ENCODE measurements around the gene RAB20. TPM values are rescaled to one million over a fixed set of nuclear protein-coding genes. Genes with fewer than 3 reads are reported as not detected.
A peak's percentile ranks its signal among the peaks of the same experiment; 100 is the strongest.
"Not testable (repeated sequence)": the region's sequence is repeated elsewhere in the genome, so short reads cannot be mapped to it uniquely, and the experiment has no call there.

The RAB20 gene, protein sequence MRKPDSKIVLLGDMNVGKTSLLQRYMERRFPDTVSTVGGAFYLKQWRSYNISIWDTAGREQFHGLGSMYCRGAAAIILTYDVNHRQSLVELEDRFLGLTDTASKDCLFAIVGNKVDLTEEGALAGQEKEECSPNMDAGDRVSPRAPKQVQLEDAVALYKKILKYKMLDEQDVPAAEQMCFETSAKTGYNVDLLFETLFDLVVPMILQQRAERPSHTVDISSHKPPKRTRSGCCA
- 10 to 100 TPM in 1 of 8 experiments, 1 to 10 TPM in 5, under 1 TPM in 2; 0.58 to 11.8 (median 2.6) TPM for total RNA-seq

GRCh38 chr13:110561344-110562035 lies at the start of gene RAB20:
RAB20 (minus strand) TSS chr13:110561722; CDS start chr13:110561519, 203 bp downstream.
- peak; percentile 72 to 90 (median 84) for ATAC-seq (replicated peaks in 6 of 8)
- WGBS, 10 experiments = 0% methylated on average over 1 to 5 of the region's 79 CpGs; no CpG with 5 or more reads in 8 of the 10 experiments
- H3K4me1 ChIP-seq (replicated peaks in 1 of 2) = peaks cover 0 to 16% of the 10 kb centered on the region in 2 donors
- in situ Hi-C loops (cut with MboI; ENCODE audit: low pct_unique_long_range_greater_than_20kb in 2 of 9, low sequenced_read_pairs in 9 of 9, unreplicated experiment in 9 of 9) = no loop called here
- H3K4me3 ChIP-seq = peak within 1 kb of the TSS; percentile 48 to 53 (median 52)
- H3K27ac ChIP-seq = no peak within 1 kb of the TSS

DNA sequence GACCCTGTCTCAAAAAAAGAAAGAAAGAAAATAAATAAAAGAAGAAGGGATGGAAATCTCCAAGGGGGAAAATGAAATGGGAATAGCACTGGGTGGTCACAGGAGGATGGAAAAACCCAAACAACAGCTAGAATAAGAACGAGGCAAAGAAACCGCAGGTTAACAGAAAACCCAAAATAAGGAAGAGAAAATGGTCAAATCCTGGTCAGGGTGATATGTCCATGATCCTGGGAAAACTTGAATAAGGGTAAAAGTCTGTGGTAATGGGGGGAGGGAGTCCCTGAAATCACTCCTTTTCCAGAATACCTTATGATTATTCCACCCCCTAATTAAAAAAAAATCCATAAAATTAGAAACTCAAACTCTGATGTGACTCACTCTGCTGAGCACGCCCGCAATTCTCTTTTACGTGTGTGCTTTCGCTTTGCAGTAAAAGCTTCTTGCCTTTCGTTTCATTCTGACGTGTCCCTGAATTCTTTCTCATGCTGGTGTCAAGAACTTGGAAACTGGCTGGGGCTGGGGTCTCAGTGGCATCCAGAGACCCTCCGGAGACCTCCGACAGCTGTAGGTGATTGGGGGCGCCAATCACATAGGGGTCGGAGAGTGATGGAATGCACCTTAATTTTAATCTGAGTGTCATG lies 49.6 kb upstream of the RAB20 start:
- in situ Hi-C loops (cut with MboI; ENCODE audit: low pct_unique_long_range_greater_than_20kb in 2 of 9, low sequenced_read_pairs in 9 of 9, unreplicated experiment in 9 of 9) = no loop called here
- H3K4me3 ChIP-seq = no peak overlapping the region
- WGBS, 10 experiments = 23 to 94% (median 80%) methylated on average over 2 to 12 of the region's 12 CpGs; no CpG with 5 or more reads in 1 of the 10 experiments
- peaks cover 8 to 12% of the 10 kb centered on the region in 2 donors for H3K4me1 ChIP-seq (replicated peaks in 1 of 2)
- peak in 2 of 8 experiments; percentile 10 to 12 for ATAC-seq (replicated peaks in 6 of 8)
- H3K27ac ChIP-seq = no peak overlapping the region

DNA sequence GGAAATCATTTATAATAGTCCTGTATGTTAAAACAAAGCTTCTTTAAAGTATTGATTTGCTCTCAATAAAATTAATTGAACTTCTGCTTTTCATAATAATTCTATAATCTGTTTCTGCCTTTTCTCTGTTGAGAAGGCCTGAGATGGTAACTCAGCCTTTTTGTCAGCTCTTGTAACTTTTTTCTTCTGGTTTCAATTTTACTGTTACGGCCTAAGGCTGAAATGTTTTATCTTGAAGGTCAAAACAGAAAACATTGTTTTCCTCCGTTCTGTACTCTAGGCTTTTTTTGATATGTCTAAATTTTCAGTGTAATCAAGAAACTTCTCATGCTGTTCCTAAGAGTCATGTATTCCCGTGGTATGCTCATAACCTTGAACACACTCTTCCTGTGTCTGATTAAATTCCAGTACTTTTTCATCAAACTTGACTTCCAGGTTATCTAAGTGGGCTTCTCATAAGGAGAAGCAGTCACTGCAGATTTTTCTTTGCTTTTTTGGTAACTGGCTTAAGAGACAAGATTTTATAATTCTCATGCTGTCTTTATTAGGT lies 46.2 kb upstream of the RAB20 start:
- H3K27ac ChIP-seq = no peak overlapping the region
- ATAC-seq (replicated peaks in 6 of 8) = no peak
- 45 to 94% (median 77%) methylated on average over 2 to 3 of the region's 3 CpGs for WGBS, 10 experiments
- peaks cover 2 to 8% of the 10 kb centered on the region in 2 donors for H3K4me1 ChIP-seq (replicated peaks in 1 of 2)
- no peak overlapping the region for H3K4me3 ChIP-seq
- in situ Hi-C loops (cut with MboI; ENCODE audit: low pct_unique_long_range_greater_than_20kb in 2 of 9, low sequenced_read_pairs in 9 of 9, unreplicated experiment in 9 of 9) = no loop called here

- WGBS, 10 experiments = no CpG with 5 or more reads among the region's 33 CpGs
- in situ Hi-C loops (cut with MboI; ENCODE audit: low pct_unique_long_range_greater_than_20kb in 2 of 9, low sequenced_read_pairs in 9 of 9, unreplicated experiment in 9 of 9); H3K27ac ChIP-seq; ATAC-seq (replicated peaks in 6 of 8); H3K4me3 ChIP-seq; H3K4me1 ChIP-seq (replicated peaks in 1 of 2): not testable (repeated sequence)
Observed at GRCh38 chr13:110606281-110606680, 44.8 kb upstream of the RAB20 start.

DNA sequence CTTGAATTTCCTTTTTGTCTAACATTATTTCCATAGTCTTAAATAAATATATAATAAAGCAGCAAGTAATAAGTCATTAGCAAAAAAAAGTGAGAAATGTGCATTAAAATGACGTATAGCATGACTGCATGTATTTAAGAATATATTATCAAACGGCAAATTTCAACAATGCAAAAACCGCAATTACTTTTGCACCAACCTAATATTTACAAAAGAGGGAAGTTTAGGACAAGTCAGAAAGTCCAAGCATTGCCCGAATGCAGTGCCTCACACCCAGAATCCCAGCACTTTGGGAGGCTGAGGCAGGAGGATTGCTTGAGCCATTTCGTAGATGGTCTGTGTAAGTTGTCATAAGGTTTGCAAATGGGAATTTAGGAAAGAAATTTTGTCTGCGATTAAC lies 43.6 kb upstream of the RAB20 start:
- in situ Hi-C loops (cut with MboI; ENCODE audit: low pct_unique_long_range_greater_than_20kb in 2 of 9, low sequenced_read_pairs in 9 of 9, unreplicated experiment in 9 of 9) = no loop called here

DNA sequence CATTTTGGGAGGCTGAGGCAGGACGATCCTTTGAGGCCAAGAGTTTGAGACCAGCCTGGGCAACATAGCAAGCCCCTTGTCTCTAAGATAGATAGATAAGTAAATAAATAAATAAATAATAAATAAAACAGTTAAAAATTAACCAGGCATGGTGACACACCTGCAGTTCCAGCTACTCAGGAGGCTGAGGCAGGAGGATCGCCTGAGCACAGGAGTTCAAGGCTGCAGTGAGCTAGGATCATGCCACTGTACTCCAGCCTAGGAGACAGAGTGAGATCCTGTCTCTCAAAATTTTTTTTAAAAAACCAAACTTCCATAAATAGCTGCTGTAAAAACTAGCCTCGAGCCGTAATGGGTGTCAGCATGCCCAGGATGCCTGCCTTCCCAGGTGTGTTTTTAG lies 39.5 kb upstream of the RAB20 start:
- Histone ChIP-seq H3K4me3 (no peak overlapping the region), H3K4me1 (replicated peaks in 1 of 2) (peaks cover 0 to 4% of the 10 kb centered on the region in 2 donors), H3K27ac (no peak overlapping the region)
- ATAC-seq (replicated peaks in 6 of 8) = no peak
- in situ Hi-C loops (cut with MboI; ENCODE audit: low pct_unique_long_range_greater_than_20kb in 2 of 9, low sequenced_read_pairs in 9 of 9, unreplicated experiment in 9 of 9) = no loop called here
- WGBS, 10 experiments = 70 to 100% (median 92%) methylated on average over 1 to 4 of the region's 4 CpGs; no CpG with 5 or more reads in 1 of the 10 experiments

More for the DNA sequence above, 43.6 kb upstream of the RAB20 start:
- H3K4me1 ChIP-seq (replicated peaks in 1 of 2) = peaks cover 0 to 1% of the 10 kb centered on the region in 2 donors
- no peak for ATAC-seq (replicated peaks in 6 of 8)
- no peak overlapping the region for H3K27ac ChIP-seq
- H3K4me3 ChIP-seq = no peak overlapping the region
- WGBS, 10 experiments = 55 to 100% (median 91%) methylated on average over 4 to 6 of the region's 6 CpGs

DNA sequence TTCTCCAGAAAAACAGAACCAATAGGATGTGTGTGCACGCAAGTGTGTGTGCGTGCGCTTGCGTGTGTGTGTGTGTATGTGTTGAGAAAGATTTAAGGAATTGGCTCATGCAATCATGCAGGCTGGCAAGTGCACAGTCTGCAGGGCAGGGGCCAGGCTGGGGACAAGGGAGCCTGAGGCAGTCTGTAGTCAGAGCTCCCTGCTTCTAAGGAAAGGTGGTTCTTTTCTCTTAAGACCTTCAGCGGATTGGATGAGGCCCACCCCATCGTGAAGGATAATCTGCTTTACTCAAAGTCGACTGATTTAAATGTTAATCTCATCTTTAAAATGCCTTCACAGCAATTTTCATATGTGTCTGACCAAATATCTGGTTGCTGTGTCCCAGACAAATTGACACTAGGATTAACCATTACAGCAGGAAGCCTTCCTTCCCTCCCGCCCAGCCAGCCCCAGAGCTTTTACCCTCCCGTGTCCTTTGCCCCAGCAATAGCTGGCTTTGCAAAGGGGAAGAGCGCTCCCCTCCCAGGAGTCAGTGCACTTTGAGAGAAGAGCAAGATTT lies 38.8 kb upstream of the RAB20 start:
- in situ Hi-C loops (cut with MboI; ENCODE audit: low pct_unique_long_range_greater_than_20kb in 2 of 9, low sequenced_read_pairs in 9 of 9, unreplicated experiment in 9 of 9) = no loop called here

GRCh38 chr13:110597041-110597689 lies 35.6 kb upstream of the RAB20 start:
- Histone ChIP-seq H3K4me3 (no peak overlapping the region), H3K4me1 (replicated peaks in 1 of 2) (peaks cover 0 to 4% of the 10 kb centered on the region in 2 donors), H3K27ac (no peak overlapping the region)
- 64 to 100% (median 80%) methylated on average over 1 to 14 of the region's 16 CpGs for WGBS, 10 experiments
- no peak for ATAC-seq (replicated peaks in 6 of 8)
- in situ Hi-C loops (cut with MboI; ENCODE audit: low pct_unique_long_range_greater_than_20kb in 2 of 9, low sequenced_read_pairs in 9 of 9, unreplicated experiment in 9 of 9) = loop anchor here in 1 of 9 experiments (25.0 kb wide), 1 partner anchor 215 kb away; no protein-coding TSS in a partner anchor

More for the DNA sequence above, 38.8 kb upstream of the RAB20 start:
- Histone ChIP-seq H3K4me3 (no peak overlapping the region), H3K27ac (no peak overlapping the region), H3K4me1 (replicated peaks in 1 of 2) (peaks cover 0 to 4% of the 10 kb centered on the region in 2 donors)
- peak in 1 of 8 experiments; percentile 87 for ATAC-seq (replicated peaks in 6 of 8)
- 50 to 100% (median 83%) methylated on average over 1 to 6 of the region's 10 CpGs; no CpG with 5 or more reads in 3 of the 10 experiments for WGBS, 10 experiments

GRCh38 chr13:110593430-110594130 lies 32.1 kb upstream of the RAB20 start:
- H3K27ac ChIP-seq = no peak overlapping the region
- H3K4me3 ChIP-seq = no peak overlapping the region
- ATAC-seq (replicated peaks in 6 of 8) = peak; percentile 41 to 92 (median 62)
- in situ Hi-C loops (cut with MboI; ENCODE audit: low pct_unique_long_range_greater_than_20kb in 2 of 9, low sequenced_read_pairs in 9 of 9, unreplicated experiment in 9 of 9) = loop anchor here in 1 of 9 experiments (25.0 kb wide), 1 partner anchor 219 kb away; no protein-coding TSS in a partner anchor
- H3K4me1 ChIP-seq (replicated peaks in 1 of 2) = peaks cover 0 to 4% of the 10 kb centered on the region in 2 donors
- WGBS, 10 experiments = 16 to 81% (median 64%) methylated on average over 3 to 6 of the region's 6 CpGs

- ATAC-seq (replicated peaks in 6 of 8) = peak in 1 of 8 experiments; percentile 66
- H3K4me3 ChIP-seq = no peak overlapping the region
- in situ Hi-C loops (cut with MboI; ENCODE audit: low pct_unique_long_range_greater_than_20kb in 2 of 9, low sequenced_read_pairs in 9 of 9, unreplicated experiment in 9 of 9) = loop anchor here in 1 of 9 experiments (25.0 kb wide), 1 partner anchor 220 kb away; no protein-coding TSS in a partner anchor
Observed at GRCh38 chr13:110592665-110593064, 31.1 kb upstream of the RAB20 start.

DNA sequence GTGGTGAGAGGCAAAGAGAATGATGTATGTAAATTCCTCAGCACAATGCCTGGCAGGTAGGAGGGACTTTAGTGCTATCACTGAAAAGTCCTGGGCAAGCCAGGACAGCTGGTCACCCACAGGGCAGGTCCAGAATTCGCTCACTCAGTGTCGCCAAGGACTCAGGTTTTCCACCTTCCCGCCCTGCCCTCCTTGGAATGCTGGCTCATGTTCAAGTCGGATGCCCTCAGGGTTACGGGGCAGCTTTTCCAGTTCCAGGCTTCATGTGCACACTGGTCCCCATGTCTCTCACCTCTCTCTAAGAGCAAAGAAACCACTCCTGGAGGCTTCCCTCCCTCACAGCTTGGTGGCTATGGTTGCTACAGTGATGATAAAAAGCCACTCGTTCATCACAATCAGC lies 29.1 kb upstream of the RAB20 start:
- no peak for ATAC-seq (replicated peaks in 6 of 8)
- in situ Hi-C loops (cut with MboI; ENCODE audit: low pct_unique_long_range_greater_than_20kb in 2 of 9, low sequenced_read_pairs in 9 of 9, unreplicated experiment in 9 of 9) = loop anchor here in 1 of 9 experiments (25.0 kb wide), 1 partner anchor 222 kb away; no protein-coding TSS in a partner anchor
- 40 to 89% (median 83%) methylated on average over 1 to 3 of the region's 6 CpGs; no CpG with 5 or more reads in 4 of the 10 experiments for WGBS, 10 experiments
- H3K4me3 ChIP-seq = no peak overlapping the region
- no peaks in the 10 kb centered on the region for H3K4me1 ChIP-seq (replicated peaks in 1 of 2)
- no peak overlapping the region for H3K27ac ChIP-seq

More at GRCh38 chr13:110592665-110593064, 31.1 kb upstream of the RAB20 start:
- Histone ChIP-seq H3K4me1 (replicated peaks in 1 of 2) (peaks cover 0 to 4% of the 10 kb centered on the region in 2 donors), H3K27ac (no peak overlapping the region)
- 0 to 83% (median 73%) methylated on average over 1 to 2 of the region's 2 CpGs; no CpG with 5 or more reads in 3 of the 10 experiments for WGBS, 10 experiments

Data from motor neuron (in vitro differentiated cells).